Upper lobe of left lung (tissue), 6 donors: Measurements from ENCODE around the gene ERC1. TPM values are rescaled to one million over a fixed set of nuclear protein-coding genes. Genes with fewer than 3 reads are reported as not detected.
"Not testable (repeated sequence)": the region's sequence is repeated elsewhere in the genome, so short reads cannot be mapped to it uniquely, and the experiment has no call there.

ENCODE experiments used
- ATAC-seq, 2 donors: fragments of 200-7000 bp; cut with Tn5 transposase; one replicate each; pipeline ENCODE4 v1.9.1; 2022; ENCODE audit warnings: mild to moderate bottlenecking in 2 of 2, moderate library complexity in 2 of 2; ENCODE audit not compliant: low FRiP score in 2 of 2
- DNase-seq, 2 donors: peaks; one replicate each; pipeline ENCODE4 v3.0.0-alpha.2; 2019 to 2020
- H3K27ac ChIP-seq, 4 donors: fragments of 200-600 bp; sonication (generic); one replicate each; pipeline ENCODE4 v1.5.1; 2016 to 2019
- H3K27me3 ChIP-seq, 4 donors: fragments of 200-600 bp; sonication (generic); one replicate each; pipeline ENCODE4 v1.5.1; 2017 to 2019
- H3K36me3 ChIP-seq, 4 donors: fragments of 200-600 bp; sonication (generic); one replicate each; pipeline ENCODE4 v1.5.1; 2016 to 2019
- H3K4me1 ChIP-seq, 4 donors: fragments of 200-600 bp; sonication (generic); one replicate each; pipeline ENCODE4 v1.5.1; 2018 to 2019
- H3K4me3 ChIP-seq, 4 donors: fragments of 200-600 bp; sonication (generic); one replicate each; pipeline ENCODE4 v1.5.1; 2017 to 2019; ENCODE audit warnings: mild to moderate bottlenecking in 2 of 4, moderate library complexity in 1 of 4
- H3K9me3 ChIP-seq, 4 donors: fragments of 200-600 bp; sonication (generic); one replicate each; pipeline ENCODE4 v1.5.1; 2018 to 2019
- EP300 ChIP-seq, 4 donors: sonication (generic); formaldehyde crosslinking; IDR thresholded peaks; one replicate each; pipeline ENCODE4 v1.5.1; 2017; ENCODE audit warnings: antibody characterized with exemption in 4 of 4, control low read depth in 2 of 4
- POLR2A ChIP-seq, 4 donors: fragments of 450-650 bp; IDR thresholded peaks; one replicate each; pipeline ENCODE4 v1.5.1; 2016 to 2017; ENCODE audit warnings: antibody characterized with exemption in 4 of 4, mild to moderate bottlenecking in 2 of 4
- POLR2AphosphoS5 ChIP-seq, 2 donors: sonication (generic); formaldehyde crosslinking; IDR thresholded peaks; one replicate each; pipeline ENCODE4 v1.5.1; 2017; ENCODE audit warnings: antibody characterized with exemption in 2 of 2
- WGBS, 2 donors: methylation state at CpG; one replicate each; pipeline ENCODE4 v1.1.5; 2017 to 2018; 5-methylcytosine and 5-hydroxymethylcytosine counted together
- total RNA-seq, 6 donors: library from RNA; depleted of rRNA in 4 of 6; stranded (reverse); fragments of >200 nt in 4 of 6; gene quantifications; one replicate each; pipeline versions ENCODE4 v1.1.0 to v1.2.1, GENCODE V29; 2016 to 2021
- TF ChIP-seq, protein P1 (sequence below), 6 experiments: fragments of 450-650 bp in 4 of 6; fragments of 200-600 bp in 2 of 6; sonication (generic) in 2 of 6; IDR thresholded peaks; one replicate each; pipeline ENCODE4 v1.5.1; 2016 to 2019; ENCODE audit warnings: antibody characterized with exemption in 6 of 6
- donor health status: DM: no; HTN: no; CAD: no; lungs with moderate emphysema.
- donor health status: DM: no; HTN: yes; CAD: no; lungs with severe emphysema.

Gene ERC1
- total RNA-seq, 6 donors from 2014 or later, result 37.7 to 158 (median 60.1) TPM

DNA sequence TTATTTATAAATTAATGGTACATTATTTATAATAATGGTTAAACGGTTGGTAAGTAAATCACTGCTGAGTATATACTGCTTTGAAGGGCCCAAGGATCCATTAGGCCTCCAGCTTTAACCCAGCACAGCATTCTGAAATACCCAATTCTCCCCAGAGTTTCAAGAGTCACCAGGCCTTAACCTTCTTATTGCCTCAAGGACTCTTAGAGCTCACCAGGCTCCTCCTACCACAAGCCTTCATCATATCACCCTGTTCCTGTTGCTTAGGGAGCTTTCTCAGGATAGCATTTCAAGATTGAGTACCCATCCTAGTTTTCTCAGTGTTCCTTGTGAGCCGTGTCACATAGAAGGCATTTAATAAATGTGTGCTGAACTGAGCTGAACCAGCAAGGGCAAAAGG is 360.9 kb downstream of the ERC1 start:
- Histone ChIP-seq H3K36me3 (no peaks in the 10 kb centered on the region), H3K9me3 (no peaks in the 10 kb centered on the region), H3K4me3 (no peak overlapping the region), H3K27ac (no peak overlapping the region), H3K27me3 (no peaks in the 10 kb centered on the region), H3K4me1 (peaks cover 0 to 8% (median 0%) of the 10 kb centered on the region in 4 donors)
- WGBS, 2 donors, result 91 to 94% methylated on average over 2 of the region's 2 CpGs
- DNase-seq (no peak), ATAC-seq (no peak)
- TF ChIP-seq, protein P1, sequence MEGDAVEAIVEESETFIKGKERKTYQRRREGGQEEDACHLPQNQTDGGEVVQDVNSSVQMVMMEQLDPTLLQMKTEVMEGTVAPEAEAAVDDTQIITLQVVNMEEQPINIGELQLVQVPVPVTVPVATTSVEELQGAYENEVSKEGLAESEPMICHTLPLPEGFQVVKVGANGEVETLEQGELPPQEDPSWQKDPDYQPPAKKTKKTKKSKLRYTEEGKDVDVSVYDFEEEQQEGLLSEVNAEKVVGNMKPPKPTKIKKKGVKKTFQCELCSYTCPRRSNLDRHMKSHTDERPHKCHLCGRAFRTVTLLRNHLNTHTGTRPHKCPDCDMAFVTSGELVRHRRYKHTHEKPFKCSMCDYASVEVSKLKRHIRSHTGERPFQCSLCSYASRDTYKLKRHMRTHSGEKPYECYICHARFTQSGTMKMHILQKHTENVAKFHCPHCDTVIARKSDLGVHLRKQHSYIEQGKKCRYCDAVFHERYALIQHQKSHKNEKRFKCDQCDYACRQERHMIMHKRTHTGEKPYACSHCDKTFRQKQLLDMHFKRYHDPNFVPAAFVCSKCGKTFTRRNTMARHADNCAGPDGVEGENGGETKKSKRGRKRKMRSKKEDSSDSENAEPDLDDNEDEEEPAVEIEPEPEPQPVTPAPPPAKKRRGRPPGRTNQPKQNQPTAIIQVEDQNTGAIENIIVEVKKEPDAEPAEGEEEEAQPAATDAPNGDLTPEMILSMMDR (IDR thresholded peaks at IDR 0.05), result no peak
- no peak for TF ChIP-seq EP300 (IDR thresholded peaks at IDR 0.05)
- TF ChIP-seq POLR2AphosphoS5 (IDR thresholded peaks at IDR 0.05), result no peak
- TF ChIP-seq POLR2A (IDR thresholded peaks at IDR 0.05), result no peak

DNA sequence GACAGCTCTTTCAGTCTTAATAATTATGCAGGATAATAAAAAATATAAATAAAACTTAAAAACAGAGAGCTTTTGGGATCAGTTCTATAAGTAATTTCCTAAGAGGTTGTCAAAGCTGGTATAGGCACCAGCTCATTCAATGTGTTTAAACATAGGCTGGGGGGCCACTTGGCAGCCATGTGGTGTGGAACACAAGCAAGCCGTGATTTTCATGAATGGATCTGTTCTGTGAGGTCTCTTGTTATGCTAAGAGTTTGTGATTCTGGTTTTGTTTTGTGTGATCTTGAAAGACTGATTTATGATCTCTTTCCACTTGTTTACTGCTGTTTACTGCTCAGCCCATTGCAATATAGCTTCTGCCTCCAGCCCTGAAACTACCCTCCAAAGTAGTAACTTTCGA is 362.4 kb downstream of the ERC1 start:
- H3K36me3 ChIP-seq, result no peaks in the 10 kb centered on the region
- no peaks in the 10 kb centered on the region for H3K27me3 ChIP-seq
- H3K4me3 ChIP-seq, result no peak overlapping the region
- ATAC-seq (no peak), DNase-seq (no peak)
- TF ChIP-seq, protein P1 (IDR thresholded peaks at IDR 0.05), result no peak
- TF ChIP-seq EP300 (IDR thresholded peaks at IDR 0.05), result no peak
- no peak for TF ChIP-seq POLR2A (IDR thresholded peaks at IDR 0.05)
- no peak for TF ChIP-seq POLR2AphosphoS5 (IDR thresholded peaks at IDR 0.05)
- H3K27ac ChIP-seq, result no peak overlapping the region
- H3K4me1 ChIP-seq, result peaks cover 0 to 8% (median 0%) of the 10 kb centered on the region in 4 donors
- 98 to 99% methylated on average over 2 of the region's 2 CpGs for WGBS, 2 donors
- no peaks in the 10 kb centered on the region for H3K9me3 ChIP-seq

DNA sequence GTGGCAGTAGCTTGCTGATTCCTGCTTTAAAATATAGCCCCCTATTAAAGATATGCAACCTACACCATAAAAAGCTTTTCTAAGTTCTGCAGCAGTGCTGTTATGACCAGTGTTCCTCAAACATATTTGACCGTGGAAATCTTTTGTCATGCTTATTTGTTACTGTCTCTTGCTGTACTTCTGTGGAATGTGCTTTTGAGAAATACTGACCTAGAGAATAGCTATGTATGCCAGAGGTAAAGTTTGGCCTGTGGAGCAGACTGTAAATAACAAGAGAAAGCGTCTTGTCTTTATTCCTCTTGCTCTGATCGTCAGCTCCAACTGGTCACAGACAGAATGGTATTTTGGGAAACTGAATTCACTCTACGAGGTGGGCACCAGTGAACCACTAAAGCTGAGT is 364.4 kb downstream of the ERC1 start:
- ATAC-seq (no peak), DNase-seq (no peak)
- Histone ChIP-seq H3K27ac (no peak overlapping the region), H3K9me3 (no peaks in the 10 kb centered on the region), H3K4me3 (no peak overlapping the region), H3K4me1 (peaks cover 0 to 4% (median 0%) of the 10 kb centered on the region in 4 donors), H3K27me3 (no peaks in the 10 kb centered on the region), H3K36me3 (no peaks in the 10 kb centered on the region)
- TF ChIP-seq, protein P1 (IDR thresholded peaks at IDR 0.05), result no peak
- TF ChIP-seq POLR2A (IDR thresholded peaks at IDR 0.05) (no peak), EP300 (IDR thresholded peaks at IDR 0.05) (no peak), POLR2AphosphoS5 (IDR thresholded peaks at IDR 0.05) (no peak)
- 92 to 94% methylated on average over 4 of the region's 4 CpGs for WGBS, 2 donors

DNA sequence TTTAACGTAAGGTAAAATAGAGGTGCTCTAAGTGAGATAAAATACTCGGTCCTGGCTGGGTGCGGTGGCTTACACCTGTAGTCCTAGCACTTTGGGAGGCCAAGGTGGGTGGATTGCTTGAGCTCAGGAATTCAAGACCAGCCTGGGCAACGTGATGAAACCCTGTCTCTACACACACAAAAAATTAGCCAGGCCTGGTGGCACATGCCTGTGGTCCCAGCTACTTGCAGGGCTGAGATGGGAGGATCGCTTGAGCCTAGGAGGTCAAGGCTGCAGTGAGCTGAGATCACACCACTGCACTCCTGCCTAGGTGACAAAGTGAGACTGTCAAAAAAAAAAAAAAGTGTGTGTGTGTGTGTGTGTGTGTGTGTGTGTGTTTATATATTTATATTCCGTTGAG is 364.8 kb downstream of the ERC1 start:
- H3K36me3 ChIP-seq, ATAC-seq, H3K9me3 ChIP-seq, H3K27me3 ChIP-seq, H3K4me1 ChIP-seq, DNase-seq, H3K27ac ChIP-seq, H3K4me3 ChIP-seq: not testable (repeated sequence)
- 88% methylated on average over 6 of the region's 6 CpGs for WGBS, 2 donors

DNA sequence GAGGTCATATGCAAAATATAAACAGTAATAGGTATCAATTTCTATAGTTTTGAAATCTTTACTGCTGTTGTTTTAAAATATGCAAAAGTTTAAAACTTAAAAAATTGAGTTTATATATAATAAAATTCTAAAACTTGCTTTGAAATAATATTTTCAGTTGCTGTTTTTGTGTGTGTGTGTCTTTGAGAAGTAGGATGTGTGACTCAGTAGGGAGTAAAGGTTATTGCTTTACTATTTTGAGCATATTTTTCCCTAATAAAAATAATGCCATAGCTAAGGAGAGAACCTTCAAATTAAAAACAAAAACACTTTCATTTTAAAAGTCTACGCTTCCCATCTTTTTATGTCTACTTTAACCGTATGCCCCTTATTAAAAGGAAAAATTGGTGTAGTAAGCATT is 365.3 kb downstream of the ERC1 start:
- Histone ChIP-seq H3K36me3 (no peaks in the 10 kb centered on the region), H3K27me3 (no peaks in the 10 kb centered on the region), H3K27ac (no peak overlapping the region), H3K4me1 (peaks cover 0 to 4% (median 0%) of the 10 kb centered on the region in 4 donors), H3K9me3 (no peaks in the 10 kb centered on the region), H3K4me3 (no peak overlapping the region)
- 93 to 94% methylated on average over 2 of the region's 2 CpGs for WGBS, 2 donors
- TF ChIP-seq POLR2A (IDR thresholded peaks at IDR 0.05), result no peak
- no peak for TF ChIP-seq EP300 (IDR thresholded peaks at IDR 0.05)
- TF ChIP-seq, protein P1 (IDR thresholded peaks at IDR 0.05), result no peak
- no peak for TF ChIP-seq POLR2AphosphoS5 (IDR thresholded peaks at IDR 0.05)
- DNase-seq (no peak), ATAC-seq (no peak)
